ENCODE results near the gene REXO4.

Gene REXO4

DNA sequence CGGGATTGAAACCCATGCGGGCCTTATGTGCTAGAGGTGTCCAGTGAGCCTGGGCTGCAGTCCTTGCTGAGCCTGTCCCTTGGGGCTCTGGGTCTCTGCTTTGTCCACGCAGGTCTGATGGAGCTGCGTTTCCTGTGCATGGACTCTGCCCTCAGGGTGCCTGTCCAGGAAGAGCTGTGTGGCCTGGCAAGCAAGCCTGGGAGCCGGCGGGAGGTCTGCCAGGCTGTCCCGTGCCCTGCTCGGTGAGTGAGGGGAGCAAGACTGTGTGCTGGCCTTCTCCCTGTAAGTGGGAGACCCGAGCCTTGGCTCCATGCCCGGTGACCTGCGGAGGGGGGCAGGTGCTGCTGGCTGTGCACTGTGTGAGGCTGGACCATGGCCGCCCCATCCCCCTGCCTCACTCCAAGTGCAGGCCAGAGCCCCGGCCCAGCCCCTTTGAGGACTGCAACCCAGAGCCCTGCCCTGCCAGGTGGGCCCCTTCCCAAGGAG is 30.7 kb upstream of the REXO4 start:
- no CpG with 5 or more reads among the region's 13 CpGs for WGBS (ENCODE audit: extremely low coverage, insufficient coverage, insufficient read length)
- Histone ChIP-seq H3K36me3 (ENCODE audit: control insufficient read depth in 1 of 2, insufficient read depth in 2 of 2, low read length in 2 of 2) (no peaks in the 10 kb centered on the region), H2AFZ (ENCODE audit: insufficient read depth, low read length, poor library complexity) (no peak overlapping the region), H4K91ac (ENCODE audit: low read depth, low read length) (no peak overlapping the region), H3K9ac (ENCODE audit: low read length) (no peak overlapping the region), H3K4me3 (ENCODE audit: low read depth, low read length) (no peak overlapping the region), H3K4ac (ENCODE audit: low read depth, low read length) (no peak overlapping the region), H3K27ac (ENCODE audit: low read depth, low read length) (no peak overlapping the region), H3K79me1 (ENCODE audit: low read length) (no peaks in the 10 kb centered on the region), H2BK12ac (ENCODE audit: low read length) (no peak overlapping the region), H3K79me2 (ENCODE audit: control insufficient read depth, insufficient read depth, low read length, poor library complexity) (no peaks in the 10 kb centered on the region), H4K12ac (ENCODE audit: low read depth, low read length) (no peak overlapping the region), H3K14ac (ENCODE audit: low read length) (no peak overlapping the region), H3K18ac (ENCODE audit: low read length) (no peak overlapping the region), H3K4me1 (ENCODE audit: control insufficient read depth in 1 of 2, insufficient read depth in 2 of 2, low read length in 2 of 2) (no peaks in the 10 kb centered on the region), H2BK120ac (ENCODE audit: insufficient read depth, low read length, poor library complexity) (no peak overlapping the region), H4K8ac (ENCODE audit: low read depth, low read length) (no peak overlapping the region), H2AK5ac (ENCODE audit: low read length) (no peak overlapping the region), H2BK5ac (ENCODE audit: low read depth, low read length, poor library complexity) (no peak overlapping the region), H3K4me2 (ENCODE audit: low read length) (no peak overlapping the region), H3K9me3 (ENCODE audit: insufficient read depth, low read depth, low read length) (no peaks in the 10 kb centered on the region), H3K27me3 (ENCODE audit: insufficient read depth, low read length) (no peaks in the 10 kb centered on the region), H3K23ac (ENCODE audit: low read length) (no peak overlapping the region)
- DNase-seq = no peak

DNA sequence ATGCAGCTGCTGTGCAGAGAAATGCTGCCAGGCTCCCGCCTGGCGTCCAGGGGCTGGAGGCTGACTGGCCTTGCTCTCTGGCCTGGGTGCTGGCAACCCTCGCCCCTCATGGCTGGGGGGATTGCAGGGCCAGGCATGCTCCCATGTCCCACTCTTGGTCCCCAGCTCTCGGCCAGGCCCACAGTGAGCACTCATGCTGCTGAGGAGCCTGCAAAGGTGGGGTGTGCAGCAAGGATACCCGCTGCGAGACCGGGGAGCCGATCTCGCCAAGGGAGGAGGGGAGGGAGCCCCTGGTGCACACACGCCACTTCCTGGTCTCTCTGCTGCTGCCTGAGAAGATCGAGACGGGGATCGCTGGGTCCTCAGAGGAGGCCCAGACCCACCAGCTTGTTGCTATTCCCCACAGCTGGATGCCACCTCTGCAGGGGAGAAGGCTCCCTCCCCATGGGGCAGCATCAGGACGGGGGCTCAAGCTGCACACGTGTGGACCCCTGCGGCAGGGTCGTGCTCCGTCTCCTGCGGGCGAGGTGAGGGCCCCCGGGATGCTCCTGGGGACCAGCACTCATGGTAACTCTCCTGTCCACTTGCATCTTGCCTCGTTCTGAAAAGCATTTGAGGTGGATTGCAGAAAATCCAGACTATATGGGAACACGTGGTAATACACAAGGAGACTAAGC is 27.6 kb upstream of the REXO4 start:
- no peak for DNase-seq
- Histone ChIP-seq H3K36me3 (ENCODE audit: control insufficient read depth in 1 of 2, insufficient read depth in 2 of 2, low read length in 2 of 2) (no peaks in the 10 kb centered on the region), H3K23ac (ENCODE audit: low read length) (no peak overlapping the region), H3K79me2 (ENCODE audit: control insufficient read depth, insufficient read depth, low read length, poor library complexity) (no peaks in the 10 kb centered on the region), H4K8ac (ENCODE audit: low read depth, low read length) (no peak overlapping the region), H3K14ac (ENCODE audit: low read length) (no peak overlapping the region), H3K27ac (ENCODE audit: low read depth, low read length) (no peak overlapping the region), H3K4me3 (ENCODE audit: low read depth, low read length) (no peak overlapping the region), H4K91ac (ENCODE audit: low read depth, low read length) (no peak overlapping the region), H2AK5ac (ENCODE audit: low read length) (no peak overlapping the region), H3K79me1 (ENCODE audit: low read length) (no peaks in the 10 kb centered on the region), H2BK12ac (ENCODE audit: low read length) (no peak overlapping the region), H3K18ac (ENCODE audit: low read length) (no peak overlapping the region), H3K4me1 (ENCODE audit: control insufficient read depth in 1 of 2, insufficient read depth in 2 of 2, low read length in 2 of 2) (no peaks in the 10 kb centered on the region), H2BK120ac (ENCODE audit: insufficient read depth, low read length, poor library complexity) (no peak overlapping the region), H3K4ac (ENCODE audit: low read depth, low read length) (no peak overlapping the region), H3K9me3 (ENCODE audit: insufficient read depth, low read depth, low read length) (no peaks in the 10 kb centered on the region), H2AFZ (ENCODE audit: insufficient read depth, low read length, poor library complexity) (no peak overlapping the region), H3K9ac (ENCODE audit: low read length) (no peak overlapping the region), H2BK5ac (ENCODE audit: low read depth, low read length, poor library complexity) (no peak overlapping the region), H3K4me2 (ENCODE audit: low read length) (no peak overlapping the region), H3K27me3 (ENCODE audit: insufficient read depth, low read length) (no peaks in the 10 kb centered on the region), H4K12ac (ENCODE audit: low read depth, low read length) (no peak overlapping the region)
- no CpG with 5 or more reads among the region's 23 CpGs for WGBS (ENCODE audit: extremely low coverage, insufficient coverage, insufficient read length)

DNA sequence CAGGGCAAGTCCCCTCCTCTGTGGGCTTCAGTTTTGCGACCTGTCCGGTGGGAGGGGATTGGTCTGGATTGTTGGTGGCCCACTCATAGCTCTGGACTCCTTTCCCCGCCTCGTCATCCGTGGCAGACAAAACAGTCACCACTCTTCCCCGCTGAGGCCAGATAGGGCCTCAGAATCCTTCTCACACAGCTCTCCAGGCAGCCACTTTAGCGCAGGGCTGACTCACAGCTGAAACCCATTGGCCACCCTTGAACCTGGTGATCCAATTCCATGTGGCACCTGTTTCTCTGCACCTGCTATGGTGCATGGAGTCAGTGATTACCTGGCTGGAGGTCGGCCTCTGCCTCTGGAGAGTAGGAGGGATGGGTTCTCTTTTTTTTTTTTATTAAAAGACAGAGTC is 26.2 kb upstream of the REXO4 start:
- no peak overlapping the region for H3K4me3 ChIP-seq (ENCODE audit: low read depth, low read length)
- no peak overlapping the region for H3K27ac ChIP-seq (ENCODE audit: low read depth, low read length)
- H3K4ac ChIP-seq (ENCODE audit: low read depth, low read length) = no peak overlapping the region
- WGBS (ENCODE audit: extremely low coverage, insufficient coverage, insufficient read length) = no CpG with 5 or more reads among the region's 8 CpGs
- H3K9me3 ChIP-seq (ENCODE audit: insufficient read depth, low read depth, low read length) = no peaks in the 10 kb centered on the region
- no peaks in the 10 kb centered on the region for H3K27me3 ChIP-seq (ENCODE audit: insufficient read depth, low read length)
- H3K18ac ChIP-seq (ENCODE audit: low read length) = no peak overlapping the region
- no peak overlapping the region for H2BK5ac ChIP-seq (ENCODE audit: low read depth, low read length, poor library complexity)
- no peak overlapping the region for H2BK12ac ChIP-seq (ENCODE audit: low read length)
- H2BK120ac ChIP-seq (ENCODE audit: insufficient read depth, low read length, poor library complexity) = no peak overlapping the region
- H2AFZ ChIP-seq (ENCODE audit: insufficient read depth, low read length, poor library complexity) = no peak overlapping the region
- H3K4me2 ChIP-seq (ENCODE audit: low read length) = no peak overlapping the region
- no peaks in the 10 kb centered on the region for H3K79me2 ChIP-seq (ENCODE audit: control insufficient read depth, insufficient read depth, low read length, poor library complexity)
- no peak overlapping the region for H4K91ac ChIP-seq (ENCODE audit: low read depth, low read length)
- no peaks in the 10 kb centered on the region for H3K79me1 ChIP-seq (ENCODE audit: low read length)
- H3K14ac ChIP-seq (ENCODE audit: low read length) = no peak overlapping the region
- no peak overlapping the region for H3K23ac ChIP-seq (ENCODE audit: low read length)
- no peak overlapping the region for H4K12ac ChIP-seq (ENCODE audit: low read depth, low read length)
- no peak for DNase-seq
- no peaks in the 10 kb centered on the region for H3K4me1 ChIP-seq (ENCODE audit: control insufficient read depth in 1 of 2, insufficient read depth in 2 of 2, low read length in 2 of 2)
- H3K36me3 ChIP-seq (ENCODE audit: control insufficient read depth in 1 of 2, insufficient read depth in 2 of 2, low read length in 2 of 2) = no peaks in the 10 kb centered on the region
- no peak overlapping the region for H4K8ac ChIP-seq (ENCODE audit: low read depth, low read length)
- H2AK5ac ChIP-seq (ENCODE audit: low read length) = no peak overlapping the region
- H3K9ac ChIP-seq (ENCODE audit: low read length) = no peak overlapping the region

DNA sequence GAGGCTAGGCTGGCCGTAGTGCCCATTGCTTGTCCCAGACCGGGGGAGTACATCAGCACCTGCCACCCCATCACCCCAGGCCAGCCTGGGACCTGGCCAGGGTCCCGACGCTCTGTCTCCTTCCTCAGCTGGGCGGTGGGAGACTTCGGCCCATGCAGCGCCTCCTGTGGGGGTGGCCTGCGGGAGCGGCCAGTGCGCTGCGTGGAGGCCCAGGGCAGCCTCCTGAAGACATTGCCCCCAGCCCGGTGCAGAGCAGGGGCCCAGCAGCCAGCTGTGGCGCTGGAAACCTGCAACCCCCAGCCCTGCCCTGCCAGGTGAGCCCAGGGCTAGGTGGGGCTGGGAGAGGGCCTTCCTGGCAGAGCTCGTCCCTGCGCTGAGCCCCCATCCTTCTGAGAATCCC is 25.4 kb upstream of the REXO4 start:
- no peak overlapping the region for H4K91ac ChIP-seq (ENCODE audit: low read depth, low read length)
- H3K18ac ChIP-seq (ENCODE audit: low read length) = no peak overlapping the region
- H3K14ac ChIP-seq (ENCODE audit: low read length) = no peak overlapping the region
- no peak overlapping the region for H4K12ac ChIP-seq (ENCODE audit: low read depth, low read length)
- no peaks in the 10 kb centered on the region for H3K79me1 ChIP-seq (ENCODE audit: low read length)
- no peak overlapping the region for H2AFZ ChIP-seq (ENCODE audit: insufficient read depth, low read length, poor library complexity)
- no peak overlapping the region for H2BK120ac ChIP-seq (ENCODE audit: insufficient read depth, low read length, poor library complexity)
- H3K4me1 ChIP-seq (ENCODE audit: control insufficient read depth in 1 of 2, insufficient read depth in 2 of 2, low read length in 2 of 2) = no peaks in the 10 kb centered on the region
- no peak overlapping the region for H3K9ac ChIP-seq (ENCODE audit: low read length)
- no peak overlapping the region for H4K8ac ChIP-seq (ENCODE audit: low read depth, low read length)
- H3K4me3 ChIP-seq (ENCODE audit: low read depth, low read length) = no peak overlapping the region
- H3K79me2 ChIP-seq (ENCODE audit: control insufficient read depth, insufficient read depth, low read length, poor library complexity) = no peaks in the 10 kb centered on the region
- no peak overlapping the region for H3K4ac ChIP-seq (ENCODE audit: low read depth, low read length)
- no peak overlapping the region for H2BK5ac ChIP-seq (ENCODE audit: low read depth, low read length, poor library complexity)
- no peak for DNase-seq
- H2AK5ac ChIP-seq (ENCODE audit: low read length) = no peak overlapping the region
- no peak overlapping the region for H2BK12ac ChIP-seq (ENCODE audit: low read length)
- no peak overlapping the region for H3K27ac ChIP-seq (ENCODE audit: low read depth, low read length)
- WGBS (ENCODE audit: extremely low coverage, insufficient coverage, insufficient read length) = no CpG with 5 or more reads among the region's 15 CpGs
- H3K36me3 ChIP-seq (ENCODE audit: control insufficient read depth in 1 of 2, insufficient read depth in 2 of 2, low read length in 2 of 2) = no peaks in the 10 kb centered on the region
- H3K27me3 ChIP-seq (ENCODE audit: insufficient read depth, low read length) = no peaks in the 10 kb centered on the region
- H3K4me2 ChIP-seq (ENCODE audit: low read length) = no peak overlapping the region
- H3K9me3 ChIP-seq (ENCODE audit: insufficient read depth, low read depth, low read length) = no peaks in the 10 kb centered on the region
- H3K23ac ChIP-seq (ENCODE audit: low read length) = no peak overlapping the region

All from trophoblast cell (in vitro differentiated cells and primary cell).